HCT116 (cell line): ENCODE results near the gene WDR76. TPM values are rescaled to one million over a fixed set of nuclear protein-coding genes. Genes with fewer than 3 reads are reported as not detected.

ENCODE experiments used
- ATAC-seq: fragments of 200-7000 bp; cut with Tn5 transposase; 2 replicates; pipeline ENCODE4 v1.9.1; 2020; ENCODE audit warnings: mild to moderate bottlenecking, moderate library complexity
- BruUV-seq: library from RNA; stranded (reverse); fragments of 400-500 nt; replicated peaks from 2 replicates; lab custom pipeline; 2021; lab: Mats Ljungman, UMichigan
- CTCF ChIA-PET: fragments of 300-600 bp; sonication (Branson Sonifier 250); formaldehyde crosslinking; loops from one replicate; lab custom pipeline; 2021; ENCODE audit warnings: antibody characterized with exemption; lab: Charles Lee
- POLR2A ChIA-PET: fragments of 300-600, 350-600 bp; sonication (Branson Sonifier 250); formaldehyde crosslinking; loops from one replicate; lab custom pipeline; 2021; ENCODE audit warnings: antibody characterized with exemption; lab: Charles Lee
- RAD21 ChIA-PET, 2 experiments: fragments of 300-600 bp; sonication (Branson Sonifier 250); formaldehyde crosslinking; loops; one replicate each; lab custom pipeline; 2023; ENCODE audit warnings: low total read pairs in 2 of 2; ENCODE audit not compliant: uncharacterized antibody in 2 of 2, unreplicated experiment in 2 of 2, low non-redundant PET in 1 of 2; lab: Charles Lee
- DNase-seq: peaks from one replicate; pipeline ENCODE4 v3.0.0-alpha.2; 2010; ENCODE audit warnings: low read depth, low spot score
- H2AFZ ChIP-seq: fragments of 200-600 bp; shearing (Covaris generic), sonication (generic); 2 replicates; pipeline ENCODE4 v1.6.1; 2017; ENCODE audit warnings: low read depth, mixed run types, mixed read lengths, antibody characterized with exemption, low read length; ENCODE audit not compliant: poor library complexity, severe bottlenecking
- H3K27ac ChIP-seq: 2 replicates; pipeline ENCODE4 v1.5.1; 2012; ENCODE audit warnings: low read depth, low read length
- H3K27me3 ChIP-seq: fragments of 200-600 bp; sonication (generic); 2 replicates; pipeline ENCODE4 v1.6.1; 2016; ENCODE audit warnings: mixed run types, low read length, mixed read lengths; ENCODE audit not compliant: insufficient read depth
- H3K36me3 ChIP-seq, 2 experiments: fragments of 200-500 bp in 1 of 2; fragments of 200-600 bp in 1 of 2; sonication (Bioruptor generic) in 1 of 2; sonication (generic) in 1 of 2; 2 replicates each; pipeline versions ENCODE4 v1.5.1 to v1.6.1; 2014 to 2016; ENCODE audit warnings: low read length in 2 of 2, inconsistent platforms in 1 of 2, mixed read lengths in 1 of 2, mixed run types in 1 of 2; ENCODE audit not compliant: insufficient read depth in 2 of 2, control insufficient read depth in 1 of 2
- H3K4me1 ChIP-seq, 2 experiments: fragments of 200-600 bp in 1 of 2; sonication (generic) in 1 of 2; 2 replicates each; pipeline versions ENCODE4 v1.5.1 to v1.6.1; 2012 to 2017; ENCODE audit warnings: low read length in 2 of 2, inconsistent platforms in 1 of 2, mild to moderate bottlenecking in 1 of 2, mixed read lengths in 1 of 2, mixed run types in 1 of 2, moderate library complexity in 1 of 2; ENCODE audit not compliant: insufficient read depth in 2 of 2, control insufficient read depth in 1 of 2
- H3K4me2 ChIP-seq: fragments of 200-600 bp; sonication (generic); 2 replicates; pipeline ENCODE4 v1.6.1; 2017; ENCODE audit warnings: mixed run types, low read length, mixed read lengths
- H3K4me3 ChIP-seq, 2 experiments: fragments of 200-600 bp in 1 of 2; sonication (generic) in 1 of 2; replicated peaks in 1 of 2; 2 replicates each; pipeline ENCODE4 v1.5.1; 2011 to 2016; ENCODE audit warnings: low read length in 2 of 2, control low read depth in 1 of 2, low read depth in 1 of 2, mild to moderate bottlenecking in 1 of 2, mixed read lengths in 1 of 2, mixed run types in 1 of 2
- H3K79me2 ChIP-seq: fragments of 200-600 bp; sonication (generic); 2 replicates; pipeline ENCODE4 v1.6.1; 2017; ENCODE audit warnings: mild to moderate bottlenecking, mixed run types, low read length, moderate library complexity, mixed read lengths; ENCODE audit not compliant: insufficient read depth
- H3K9ac ChIP-seq: fragments of 200-600 bp; sonication (generic); 2 replicates; pipeline ENCODE4 v1.6.1; 2016; ENCODE audit warnings: low read length, mixed read lengths
- H3K9me2 ChIP-seq: fragments of 200-600 bp; sonication (generic), shearing (Covaris generic); 2 replicates; pipeline ENCODE4 v1.6.1; 2017; ENCODE audit warnings: mixed run types, mild to moderate bottlenecking, moderate library complexity; ENCODE audit not compliant: insufficient read depth
- H3K9me3 ChIP-seq, 2 experiments: fragments of 200-500 bp in 1 of 2; fragments of 200-600 bp in 1 of 2; sonication (Bioruptor generic) in 1 of 2; sonication (generic) in 1 of 2; 2 replicates each; pipeline ENCODE4 v1.6.1; 2014 to 2017; ENCODE audit warnings: low read length in 2 of 2, mixed read lengths in 2 of 2, inconsistent platforms in 1 of 2, low read depth in 1 of 2, mild to moderate bottlenecking in 1 of 2, mixed run types in 1 of 2, moderate library complexity in 1 of 2; ENCODE audit not compliant: control insufficient read depth in 1 of 2, insufficient read depth in 1 of 2
- H4K20me1 ChIP-seq: fragments of 200-600 bp; sonication (generic), shearing (Covaris generic); 2 replicates; pipeline ENCODE4 v1.6.1; 2017; ENCODE audit warnings: mixed run types, mild to moderate bottlenecking, moderate library complexity; ENCODE audit not compliant: insufficient read depth
- CBX3 ChIP-seq: IDR thresholded peaks from 2 replicates; pipeline ENCODE4 v1.6.1; 2012; ENCODE audit warnings: low read depth
- ELF1 ChIP-seq: IDR thresholded peaks from 2 replicates; pipeline ENCODE4 v1.6.1; 2012; ENCODE audit warnings: low read depth, borderline replicate concordance
- EZH2 ChIP-seq: fragments of 200-600 bp; sonication (generic); IDR thresholded peaks from 2 replicates; pipeline ENCODE4 v1.6.1; 2017; ENCODE audit warnings: antibody characterized with exemption, mixed run types
- RAD21 ChIP-seq: IDR thresholded peaks from 2 replicates; pipeline ENCODE4 v1.6.1; 2012; ENCODE audit warnings: low read depth, mild to moderate bottlenecking
- SIN3A ChIP-seq: IDR thresholded peaks from 2 replicates; pipeline ENCODE4 v1.6.1; 2012; ENCODE audit warnings: low read depth
- SP1 ChIP-seq: IDR thresholded peaks from 2 replicates; pipeline ENCODE4 v1.6.1; 2012; ENCODE audit warnings: low read depth
- TCF7L2 ChIP-seq: IDR thresholded peaks from 2 replicates; pipeline ENCODE4 v1.7.0; 2011; ENCODE audit warnings: borderline replicate concordance, inconsistent platforms; ENCODE audit not compliant: insufficient read depth, insufficient read length; ENCODE audit errors: extremely low read depth
- YY1 ChIP-seq: IDR thresholded peaks from 2 replicates; pipeline ENCODE4 v1.6.1; 2011; ENCODE audit warnings: low read length, low read depth, moderate library complexity, mild to moderate bottlenecking; ENCODE audit not compliant: insufficient replicate concordance; ENCODE audit errors: extremely low read depth
- ZFX ChIP-seq: fragments of 450-650 bp; IDR thresholded peaks from 2 replicates; pipeline ENCODE4 v1.6.1; 2017
- intact Hi-C: fragments of 100-400 bp; cut with micrococcal nuclease; formaldehyde crosslinking; loops from 2 replicates; pipeline ENCODE4 v1.10.0; 2022
- total RNA-seq: library from RNA; stranded (reverse); gene quantifications from one replicate; pipeline ENCODE4 v1.2.1, GENCODE V29; 2021; ENCODE audit not compliant: unreplicated experiment
- TF ChIP-seq, protein P1 (sequence below), 3 experiments: fragments of 200-600 bp in 1 of 3; sonication (generic) in 1 of 3; IDR thresholded peaks in 2 of 3; conservative IDR thresholded peaks in 1 of 3; 2 replicates each; pipeline ENCODE4 v1.5.1; 2012 to 2017; ENCODE audit warnings: low read depth in 2 of 3, low read length in 2 of 3, antibody characterized with exemption in 1 of 3, borderline replicate concordance in 1 of 3, control low read depth in 1 of 3, mild to moderate bottlenecking in 1 of 3, mixed read lengths in 1 of 3, mixed run types in 1 of 3, moderate library complexity in 1 of 3; ENCODE audit not compliant: insufficient read depth in 1 of 3
- TF ChIP-seq, protein P2 (sequence below): IDR thresholded peaks from 2 replicates; pipeline ENCODE4 v1.6.1; 2012

WDR76 gene
- total RNA-seq, 1 experiment from 2014 or later, result 33.0 TPM

DNA sequence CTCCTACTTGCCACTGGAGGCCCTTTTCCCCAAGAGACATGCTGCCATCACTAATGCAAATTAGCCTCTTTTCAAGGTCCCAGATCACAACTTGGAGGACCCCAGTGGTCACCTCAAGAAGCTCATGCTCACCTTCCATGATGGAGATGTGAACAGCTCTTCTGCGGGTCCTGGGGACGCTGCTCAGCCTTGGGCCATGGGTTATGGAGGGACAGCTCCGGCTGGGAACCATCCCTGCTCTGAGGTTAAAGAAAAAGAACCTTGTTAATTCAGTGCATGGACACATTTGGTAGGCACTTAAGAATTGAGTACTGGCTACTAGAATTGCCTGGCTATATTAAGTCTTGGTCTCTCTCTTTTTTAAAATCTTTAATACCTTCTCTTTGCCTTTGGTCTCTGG is 56.8 kb downstream of the WDR76 start:
- H3K36me3 ChIP-seq, result peaks cover 9 to 12% of the 10 kb centered on the region in 2 experiments; a peak in 3 of 4 replicates
- CTCF ChIA-PET, result no interaction called here

DNA sequence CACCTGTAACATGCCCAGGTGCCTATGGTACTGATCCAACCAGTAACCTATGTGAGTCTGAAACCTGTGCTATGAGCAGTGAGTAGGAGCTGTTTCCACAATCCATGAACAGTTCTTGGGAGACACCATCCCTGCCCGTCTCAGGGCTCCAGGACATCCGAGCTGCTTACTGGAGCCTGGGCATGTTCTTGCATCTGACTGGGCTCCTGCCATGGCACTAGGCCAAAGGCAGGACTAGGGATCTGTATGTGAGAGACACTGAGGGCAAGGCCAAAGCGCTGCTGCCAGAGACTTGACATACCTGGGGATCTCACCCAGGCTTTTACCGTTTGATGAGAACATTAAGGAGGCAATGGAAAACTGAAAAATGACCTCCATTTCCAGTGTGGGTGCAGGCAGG is 59.8 kb downstream of the WDR76 start:
- DNase-seq (no peak), ATAC-seq (no peak)
- CTCF ChIA-PET, result interaction anchor here (0.6 kb wide), 1 partner anchor 309 kb away, joined by 3 read pairs; the partner anchor contains the start of gene FRMD5
- Histone ChIP-seq H3K79me2 (no peaks in the 10 kb centered on the region), H3K9me3 (no peaks in the 10 kb centered on the region), H3K4me2 (no peak overlapping the region), H3K27me3 (no peaks in the 10 kb centered on the region), H3K9ac (no peak overlapping the region), H3K4me1 (no peaks in the 10 kb centered on the region), H2AFZ (no peak overlapping the region), H3K27ac (no peak overlapping the region), H3K36me3 (peaks cover 3 to 14% of the 10 kb centered on the region in 2 experiments; a peak in 3 of 4 replicates), H3K9me2 (no peaks in the 10 kb centered on the region), H4K20me1 (peaks cover 2% of the 10 kb centered on the region; the same call in 1 of the 2 replicates), H3K4me3 (no peak overlapping the region)
- intact Hi-C loops, result no loop called here
- TF ChIP-seq, protein P1, sequence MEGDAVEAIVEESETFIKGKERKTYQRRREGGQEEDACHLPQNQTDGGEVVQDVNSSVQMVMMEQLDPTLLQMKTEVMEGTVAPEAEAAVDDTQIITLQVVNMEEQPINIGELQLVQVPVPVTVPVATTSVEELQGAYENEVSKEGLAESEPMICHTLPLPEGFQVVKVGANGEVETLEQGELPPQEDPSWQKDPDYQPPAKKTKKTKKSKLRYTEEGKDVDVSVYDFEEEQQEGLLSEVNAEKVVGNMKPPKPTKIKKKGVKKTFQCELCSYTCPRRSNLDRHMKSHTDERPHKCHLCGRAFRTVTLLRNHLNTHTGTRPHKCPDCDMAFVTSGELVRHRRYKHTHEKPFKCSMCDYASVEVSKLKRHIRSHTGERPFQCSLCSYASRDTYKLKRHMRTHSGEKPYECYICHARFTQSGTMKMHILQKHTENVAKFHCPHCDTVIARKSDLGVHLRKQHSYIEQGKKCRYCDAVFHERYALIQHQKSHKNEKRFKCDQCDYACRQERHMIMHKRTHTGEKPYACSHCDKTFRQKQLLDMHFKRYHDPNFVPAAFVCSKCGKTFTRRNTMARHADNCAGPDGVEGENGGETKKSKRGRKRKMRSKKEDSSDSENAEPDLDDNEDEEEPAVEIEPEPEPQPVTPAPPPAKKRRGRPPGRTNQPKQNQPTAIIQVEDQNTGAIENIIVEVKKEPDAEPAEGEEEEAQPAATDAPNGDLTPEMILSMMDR (IDR thresholded peaks at IDR 0.05 in 2 of 3, conservative IDR thresholded peaks at IDR 0.05 in 1 of 3; ENCODE audit: borderline replicate concordance in 1 of 3, insufficient read depth in 1 of 3, low read depth in 2 of 3, low read length in 2 of 3), result no peak
- TF ChIP-seq, protein P2, sequence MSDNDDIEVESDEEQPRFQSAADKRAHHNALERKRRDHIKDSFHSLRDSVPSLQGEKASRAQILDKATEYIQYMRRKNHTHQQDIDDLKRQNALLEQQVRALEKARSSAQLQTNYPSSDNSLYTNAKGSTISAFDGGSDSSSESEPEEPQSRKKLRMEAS, result no peak
- TF ChIP-seq ZFX (no peak), TCF7L2 (no peak), RAD21 (no peak), ELF1 (no peak)
- RAD21 ChIA-PET, result no interaction called here
- POLR2A ChIA-PET, result no interaction called here
- no TSS peak for BruUV-seq

More for the DNA sequence above, 56.8 kb downstream of the WDR76 start:
- ATAC-seq (no peak), DNase-seq (no peak)
- H4K20me1 ChIP-seq, result peaks cover 3% of the 10 kb centered on the region; the same call in 1 of the 2 replicates
- no peak for TF ChIP-seq EZH2
- no peak for TF ChIP-seq SP1
- TF ChIP-seq YY1, result no peak
- TF ChIP-seq SIN3A, result no peak
- no peak for TF ChIP-seq CBX3
- no peak overlapping the region for H3K4me3 ChIP-seq
- intact Hi-C loops, result no loop called here
- no peaks in the 10 kb centered on the region for H3K9me3 ChIP-seq
- H3K27me3 ChIP-seq, result no peaks in the 10 kb centered on the region
- no TSS peak for BruUV-seq
- no peaks in the 10 kb centered on the region for H3K4me1 ChIP-seq
- H3K9ac ChIP-seq, result no peak overlapping the region
- ChIA-PET RAD21 (no interaction called here), POLR2A (no interaction called here)
- no peak overlapping the region for H2AFZ ChIP-seq
- no peaks in the 10 kb centered on the region for H3K79me2 ChIP-seq
- H3K4me2 ChIP-seq, result no peak overlapping the region
- H3K27ac ChIP-seq, result no peak overlapping the region
- no peaks in the 10 kb centered on the region for H3K9me2 ChIP-seq
